Measurements from ENCODE around the gene COMP. TPM values are rescaled to one million over a fixed set of nuclear protein-coding genes. Genes with fewer than 3 reads are reported as not detected.
A peak's percentile ranks its signal among the peaks of the same experiment; 100 is the strongest.

The COMP gene
- total and polyA plus RNA-seq, 5 donors = 1.5 to 13.7 (median 3.6) TPM

DNA sequence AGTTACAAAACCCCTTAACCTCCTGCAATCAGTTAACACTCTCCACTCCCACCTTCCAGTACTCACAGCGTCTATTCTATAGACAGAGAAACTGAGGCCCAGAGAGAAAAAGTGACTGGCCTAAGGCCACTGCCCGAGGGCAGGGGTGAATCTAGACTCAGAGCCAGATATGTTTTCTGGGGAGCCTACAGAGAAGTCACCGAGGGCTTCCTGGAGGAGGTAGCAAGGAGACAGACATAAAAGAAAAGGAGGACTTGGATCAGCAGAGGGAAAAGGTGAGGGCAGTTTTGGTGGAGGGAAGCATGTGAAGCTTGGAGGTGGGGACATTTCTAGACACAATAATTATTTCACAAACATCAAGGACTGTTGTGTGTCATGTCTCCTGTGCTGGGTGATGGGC is 1.6 kb upstream of the COMP start:
- DNase-seq (peak in 1 of 3 donors; percentile 6), ATAC-seq (no peak)
- Histone ChIP-seq H3K4me3 (ENCODE audit: low read length) (no peak overlapping the region), H3K9me3 (ENCODE audit: control insufficient read depth, low read length) (no peaks in the 10 kb centered on the region), H3K4me1 (ENCODE audit: control insufficient read depth, insufficient read depth, low read length) (peaks cover 2% of the 10 kb centered on the region), H3K27ac (ENCODE audit: low read length) (no peak overlapping the region), H3K27me3 (ENCODE audit: control insufficient read depth, insufficient read depth) (no peaks in the 10 kb centered on the region)
- 82% methylated on average over 3 of the region's 3 CpGs for WGBS
- intact Hi-C loops (cut with DNase I) = no loop called here

DNA sequence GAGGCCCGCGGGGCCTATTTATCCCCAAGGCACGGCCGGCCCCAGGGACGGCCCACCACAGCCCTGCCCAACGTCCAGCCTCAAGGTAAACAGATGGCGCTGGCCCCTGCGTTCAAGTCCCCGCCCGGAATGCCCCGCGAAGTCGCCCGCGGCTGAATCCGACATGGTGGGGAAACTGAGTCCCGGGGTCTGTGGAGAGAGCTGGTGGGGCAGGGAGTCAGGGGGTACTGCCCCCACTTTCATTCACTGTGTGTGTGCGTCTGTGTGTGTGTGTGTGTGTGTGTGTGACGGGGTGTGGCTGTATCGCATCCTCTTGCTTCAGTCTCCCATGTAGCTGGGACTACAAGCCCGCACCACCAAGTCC is 192 bp upstream of the COMP start:
- Histone ChIP-seq H3K9me3 (ENCODE audit: control insufficient read depth, low read length) (no peaks in the 10 kb centered on the region), H3K4me1 (ENCODE audit: control insufficient read depth, insufficient read depth, low read length) (peaks cover 2% of the 10 kb centered on the region), H3K27ac (ENCODE audit: low read length) (no peak overlapping the region), H3K4me3 (ENCODE audit: low read length) (no peak overlapping the region), H3K27me3 (ENCODE audit: control insufficient read depth, insufficient read depth) (no peaks in the 10 kb centered on the region)
- no peak for DNase-seq
- intact Hi-C loops (cut with DNase I) = no loop called here
- no peak for ATAC-seq
- 18% methylated on average over 21 of the region's 21 CpGs for WGBS

DNA sequence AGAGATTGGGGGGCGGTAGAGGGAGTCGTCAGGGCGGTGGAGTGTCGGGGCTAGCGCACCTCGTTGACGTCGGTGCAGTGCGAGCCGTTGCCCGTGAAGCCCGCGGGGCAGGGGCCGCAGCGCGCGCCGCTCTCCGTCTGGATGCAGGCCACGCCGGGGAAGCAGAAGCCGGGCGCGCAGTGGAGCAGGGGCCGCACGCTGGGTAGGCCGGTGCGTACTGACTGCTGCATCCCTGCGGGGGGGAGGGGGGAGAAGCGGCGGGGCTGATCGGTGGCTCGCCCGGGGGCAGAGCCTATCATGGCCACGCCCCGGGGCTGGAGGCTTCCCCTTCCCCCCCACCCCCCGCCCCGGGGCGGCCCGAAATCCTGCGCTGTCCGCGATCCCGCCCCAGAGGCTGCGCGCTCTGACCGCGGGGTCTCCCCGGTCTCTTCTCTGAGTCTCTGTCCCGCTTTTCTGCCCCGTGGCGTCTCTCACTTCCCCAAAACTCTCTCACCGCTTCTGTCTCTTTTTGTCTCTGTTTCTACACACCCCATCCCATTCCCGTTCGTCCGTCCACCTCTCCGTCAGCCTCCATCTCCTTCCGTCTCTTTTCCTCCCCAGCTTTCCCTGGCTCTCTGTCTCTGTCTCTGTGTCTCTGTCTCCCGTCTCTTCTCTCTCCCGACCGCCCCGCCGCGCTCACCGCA is 1.1 kb downstream of the COMP start:
- peak; percentile 53 to 76 (median 67) for DNase-seq
- H3K27me3 ChIP-seq (ENCODE audit: control insufficient read depth, insufficient read depth) = no peaks in the 10 kb centered on the region
- 1% methylated on average over 63 of the region's 65 CpGs for WGBS

DNA sequence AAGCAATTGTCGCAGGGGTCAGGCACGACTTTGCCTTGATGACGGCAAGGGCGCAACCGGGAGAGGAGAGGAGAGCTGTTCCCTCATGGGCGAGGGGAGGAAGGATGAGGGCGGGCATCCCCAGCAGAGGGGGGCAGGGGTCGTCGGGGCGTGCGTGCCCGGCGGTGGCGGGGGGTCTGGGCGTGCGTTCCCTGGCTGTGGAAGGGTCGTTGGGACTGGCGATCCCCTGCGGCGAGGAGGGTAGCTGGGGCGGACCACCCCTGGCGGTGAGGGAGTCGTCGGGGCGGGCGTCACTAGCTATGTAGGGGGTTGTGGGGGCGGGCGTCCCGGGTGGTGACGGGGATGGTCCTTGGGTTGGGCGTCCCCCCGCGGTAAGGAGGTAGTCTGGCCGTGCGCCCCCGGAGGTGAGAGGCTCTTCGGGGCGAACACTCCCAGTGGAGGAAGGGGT is 1.7 kb downstream of the COMP start:
- H3K27ac ChIP-seq (ENCODE audit: low read length) = no peak overlapping the region
- DNase-seq (peak in 1 of 3 donors; percentile 55), ATAC-seq (no peak)
- peak overlapping the region; percentile 37 for H3K4me3 ChIP-seq (ENCODE audit: low read length)
- H3K9me3 ChIP-seq (ENCODE audit: control insufficient read depth, low read length) = no peaks in the 10 kb centered on the region
- intact Hi-C loops (cut with DNase I) = no loop called here
- H3K27me3 ChIP-seq (ENCODE audit: control insufficient read depth, insufficient read depth) = no peaks in the 10 kb centered on the region
- 1% methylated on average over 38 of the region's 38 CpGs for WGBS
- H3K4me1 ChIP-seq (ENCODE audit: control insufficient read depth, insufficient read depth, low read length) = peaks cover 4% of the 10 kb centered on the region

More for the DNA sequence above, 1.1 kb downstream of the COMP start:
- H3K27ac ChIP-seq (ENCODE audit: low read length) = no peak overlapping the region
- peaks cover 4% of the 10 kb centered on the region for H3K4me1 ChIP-seq (ENCODE audit: control insufficient read depth, insufficient read depth, low read length)
- no peaks in the 10 kb centered on the region for H3K9me3 ChIP-seq (ENCODE audit: control insufficient read depth, low read length)
- H3K4me3 ChIP-seq (ENCODE audit: low read length) = peak overlapping the region; percentile 37
- intact Hi-C loops (cut with DNase I) = no loop called here
- peak in 1 of 2 donors; percentile 6 for ATAC-seq

DNA sequence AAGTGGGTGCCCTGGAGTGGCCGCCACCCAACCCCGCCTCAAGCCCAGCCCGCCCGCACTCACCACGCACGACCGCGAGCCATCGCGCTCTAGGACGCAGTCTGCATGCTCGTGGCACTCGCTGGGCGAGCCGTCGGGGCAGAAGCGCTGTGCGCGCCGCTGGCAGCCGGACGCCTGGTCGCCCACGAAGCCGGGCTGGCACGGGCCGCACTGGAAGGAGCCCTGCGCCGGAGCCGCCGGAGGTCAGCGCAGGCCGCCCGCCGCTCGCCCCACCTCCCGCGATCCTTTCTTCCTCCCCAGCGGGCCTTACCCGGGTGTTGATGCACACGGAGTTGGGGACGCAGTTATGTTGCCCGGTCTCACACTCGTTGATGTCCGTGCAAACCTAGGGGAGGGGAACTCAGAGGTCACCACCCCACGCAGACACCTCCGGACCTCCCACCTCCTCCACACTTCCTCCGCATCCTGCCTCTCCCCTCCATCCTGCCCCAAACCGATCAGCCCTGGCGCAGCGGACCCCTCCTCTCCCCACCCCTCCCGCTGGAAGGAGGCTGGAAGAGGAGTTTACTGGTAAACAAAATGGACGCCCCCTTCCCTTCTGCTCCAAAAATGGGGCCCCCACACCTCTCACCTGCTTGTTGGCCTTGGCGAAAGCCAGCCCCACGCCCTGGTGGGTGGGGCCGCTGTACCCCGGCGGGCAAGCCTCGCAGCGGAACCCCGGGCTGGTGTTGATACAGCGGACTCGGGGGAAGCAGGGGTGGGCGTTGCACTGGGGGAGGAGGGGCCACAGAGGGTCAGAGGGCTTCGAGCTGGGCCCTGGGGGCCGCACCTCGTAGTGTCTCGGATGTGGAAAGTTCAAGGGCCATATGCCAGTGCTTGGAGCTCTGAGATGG is 2.3 kb downstream of the COMP start:
- peak in 2 of 3 donors; percentile 63 for DNase-seq
- Histone ChIP-seq H3K27me3 (ENCODE audit: control insufficient read depth, insufficient read depth) (no peaks in the 10 kb centered on the region), H3K4me3 (ENCODE audit: low read length) (no peak overlapping the region), H3K27ac (ENCODE audit: low read length) (no peak overlapping the region), H3K9me3 (ENCODE audit: control insufficient read depth, low read length) (no peaks in the 10 kb centered on the region), H3K4me1 (ENCODE audit: control insufficient read depth, insufficient read depth, low read length) (peaks cover 4% of the 10 kb centered on the region)
- WGBS = 3% methylated on average over 68 of the region's 68 CpGs
- intact Hi-C loops (cut with DNase I) = no loop called here
- no peak for ATAC-seq

DNA sequence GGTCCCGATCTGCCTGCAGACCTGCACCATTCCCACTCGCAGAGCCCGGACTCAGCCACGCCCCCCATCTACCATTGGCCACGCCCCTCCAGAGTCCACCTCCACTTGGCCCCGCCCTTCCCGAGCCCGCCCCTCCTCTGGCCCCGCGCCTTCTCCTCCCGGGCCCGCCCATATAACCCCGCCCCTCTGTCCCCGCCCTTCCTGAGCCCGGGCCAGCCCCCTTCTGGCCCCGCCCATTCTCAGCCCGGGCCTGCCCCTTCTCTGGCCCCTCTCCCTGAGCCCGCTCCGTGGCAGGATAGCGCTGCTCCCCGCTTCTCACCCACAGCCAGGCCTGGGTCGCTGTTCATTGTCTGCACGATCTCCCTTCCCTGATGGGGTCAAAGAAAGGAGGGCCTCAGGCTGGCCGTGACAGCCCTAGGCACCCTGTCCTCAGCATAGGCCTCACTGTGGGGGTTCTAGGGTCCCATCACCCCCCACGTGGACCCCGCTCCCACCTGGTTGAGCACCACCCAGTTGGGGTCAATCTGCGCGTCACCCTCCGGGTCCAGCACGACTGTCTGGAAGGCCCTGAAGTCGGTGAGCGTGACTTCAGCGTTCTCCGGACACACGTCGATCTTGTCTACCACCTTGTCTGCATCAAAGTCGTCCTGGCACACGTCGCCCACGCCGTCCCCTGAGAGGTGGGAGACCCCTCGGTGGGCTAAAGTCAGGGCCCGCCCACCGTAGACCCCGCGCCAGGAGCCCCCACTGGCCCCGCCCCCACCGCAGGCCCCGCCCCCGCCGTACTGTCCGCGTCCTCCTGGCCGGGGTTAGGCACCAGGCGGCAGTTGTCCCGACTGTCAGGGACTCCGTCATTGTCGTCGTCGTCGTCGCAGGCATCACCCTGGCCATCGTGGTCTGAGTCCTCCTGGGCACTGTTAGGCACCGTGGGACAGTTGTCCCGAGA is 5.7 kb downstream of the COMP start:
- no peak overlapping the region for H3K27ac ChIP-seq (ENCODE audit: low read length)
- H3K9me3 ChIP-seq (ENCODE audit: control insufficient read depth, low read length) = no peaks in the 10 kb centered on the region
- intact Hi-C loops (cut with DNase I) = no loop called here
- DNase-seq (peak; percentile 89 to 94 (median 94)), ATAC-seq (peak; percentile 77 to 85)
- H3K27me3 ChIP-seq (ENCODE audit: control insufficient read depth, insufficient read depth) = no peaks in the 10 kb centered on the region
- peaks cover 3% of the 10 kb centered on the region for H3K4me1 ChIP-seq (ENCODE audit: control insufficient read depth, insufficient read depth, low read length)
- 10% methylated on average over 65 of the region's 65 CpGs for WGBS
- no peak overlapping the region for H3K4me3 ChIP-seq (ENCODE audit: low read length)

DNA sequence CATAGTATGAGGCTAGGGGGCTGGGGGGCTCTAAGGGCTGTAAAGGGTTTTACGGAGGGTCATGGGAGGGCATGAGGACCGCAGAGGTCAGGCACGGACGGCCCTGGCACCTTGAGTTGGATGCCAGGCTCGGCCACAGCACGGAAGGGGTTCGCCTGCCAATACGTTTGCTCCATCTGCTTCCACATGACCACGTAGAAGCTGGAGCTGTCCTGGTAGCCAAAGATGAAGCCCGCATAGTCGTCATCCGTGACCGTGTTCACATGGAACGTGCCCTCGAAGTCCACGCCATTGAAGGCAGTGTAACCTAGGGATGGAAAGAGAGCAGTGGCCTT is 6.4 kb downstream of the COMP start:
- 75% methylated on average over 16 of the region's 16 CpGs for WGBS

DNA sequence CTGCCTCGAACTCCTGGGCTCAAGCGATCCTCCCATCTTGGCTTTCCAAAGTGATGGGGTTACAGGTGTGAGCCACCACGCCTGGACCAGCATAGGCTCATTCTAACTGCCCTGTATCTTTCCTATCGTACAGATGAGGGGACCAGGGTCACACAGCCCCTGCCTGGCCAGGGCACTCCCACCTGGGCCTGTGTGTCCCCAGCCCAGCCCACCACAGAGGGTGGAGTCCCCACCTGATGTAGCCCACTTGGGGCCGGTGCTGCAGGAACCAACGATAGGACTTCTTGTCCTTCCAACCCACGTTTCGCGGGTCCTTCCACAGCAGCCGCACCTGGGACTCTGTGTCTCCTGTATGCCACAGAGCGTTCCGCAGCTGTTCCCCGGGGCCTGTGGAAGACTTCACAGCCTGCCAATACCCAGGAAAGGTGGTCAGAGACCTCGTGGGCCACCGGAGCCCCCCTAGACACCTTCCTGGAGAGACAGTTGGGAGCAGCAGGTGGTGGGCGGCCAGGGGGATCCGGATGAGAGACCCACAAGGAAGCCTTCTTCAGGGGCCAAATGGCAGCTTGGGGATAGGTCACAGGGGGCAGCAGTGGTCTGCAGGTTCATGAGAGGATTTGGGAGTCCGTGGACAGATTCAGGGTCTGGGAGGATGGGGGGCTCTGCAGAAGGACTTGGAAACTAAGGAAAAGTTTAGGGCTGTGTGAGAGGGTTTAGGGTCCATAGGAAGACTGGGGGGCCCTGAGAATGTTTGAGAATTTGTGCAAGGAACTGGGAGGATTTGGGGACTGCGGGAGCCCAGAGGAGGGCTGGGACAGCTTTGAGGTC is 6.9 kb downstream of the COMP start:
- H3K4me3 ChIP-seq (ENCODE audit: low read length) = no peak overlapping the region
- no peak overlapping the region for H3K27ac ChIP-seq (ENCODE audit: low read length)
- intact Hi-C loops (cut with DNase I) = no loop called here
- peaks cover 3% of the 10 kb centered on the region for H3K4me1 ChIP-seq (ENCODE audit: control insufficient read depth, insufficient read depth, low read length)
- peak in 2 of 3 donors; percentile 34 to 51 for DNase-seq
- no peaks in the 10 kb centered on the region for H3K27me3 ChIP-seq (ENCODE audit: control insufficient read depth, insufficient read depth)
- 87% methylated on average over 19 of the region's 19 CpGs for WGBS
- ATAC-seq = no peak
- no peaks in the 10 kb centered on the region for H3K9me3 ChIP-seq (ENCODE audit: control insufficient read depth, low read length)

More for the DNA sequence above, 6.4 kb downstream of the COMP start:
- Histone ChIP-seq H3K27me3 (ENCODE audit: control insufficient read depth, insufficient read depth) (no peaks in the 10 kb centered on the region), H3K9me3 (ENCODE audit: control insufficient read depth, low read length) (no peaks in the 10 kb centered on the region), H3K27ac (ENCODE audit: low read length) (no peak overlapping the region), H3K4me3 (ENCODE audit: low read length) (no peak overlapping the region), H3K4me1 (ENCODE audit: control insufficient read depth, insufficient read depth, low read length) (peaks cover 3% of the 10 kb centered on the region)
- DNase-seq = peak in 1 of 3 donors; percentile 55
- intact Hi-C loops (cut with DNase I) = no loop called here
- ATAC-seq = peak in 1 of 2 donors; percentile 1

DNA sequence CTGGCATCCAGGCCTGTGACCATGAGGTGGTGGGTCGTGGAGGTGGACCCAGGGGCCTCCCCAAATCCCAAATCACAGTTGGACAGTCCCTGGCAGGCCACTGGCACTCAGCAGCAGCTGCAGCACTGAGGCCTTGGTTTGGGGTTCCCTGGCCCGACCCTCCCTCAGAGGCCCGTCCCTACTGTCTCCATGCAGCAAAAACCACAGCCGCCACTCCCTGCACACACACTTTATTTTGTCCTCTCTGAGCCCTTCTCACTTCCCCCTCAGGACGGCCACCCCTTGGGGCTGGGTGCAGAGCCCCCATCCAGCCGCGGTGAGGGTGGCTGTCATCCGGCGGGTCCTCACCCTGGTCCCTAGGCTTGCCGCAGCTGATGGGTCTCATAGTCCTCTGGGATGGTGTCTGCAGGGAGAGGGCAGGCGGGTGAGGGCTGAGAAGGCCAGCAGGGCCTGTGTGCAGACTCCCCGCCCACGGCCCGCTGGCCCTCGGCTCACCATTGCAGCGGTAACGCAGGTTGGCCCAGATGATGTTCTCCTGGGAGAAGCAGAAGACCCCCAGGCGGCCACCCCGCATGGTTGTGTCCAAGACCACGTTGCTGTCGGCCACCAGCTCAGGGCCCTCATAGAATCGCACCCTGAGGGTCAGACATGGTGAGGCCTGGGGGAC is 8.4 kb downstream of the COMP start:
- intact Hi-C loops (cut with DNase I) = no loop called here
- Histone ChIP-seq H3K4me1 (ENCODE audit: control insufficient read depth, insufficient read depth, low read length) (peaks cover 3% of the 10 kb centered on the region), H3K9me3 (ENCODE audit: control insufficient read depth, low read length) (no peaks in the 10 kb centered on the region), H3K27ac (ENCODE audit: low read length) (no peak overlapping the region), H3K27me3 (ENCODE audit: control insufficient read depth, insufficient read depth) (no peaks in the 10 kb centered on the region), H3K4me3 (ENCODE audit: low read length) (no peak overlapping the region)
- 83% methylated on average over 22 of the region's 22 CpGs for WGBS
- peak; percentile 18 to 52 (median 47) for DNase-seq
- no peak for ATAC-seq

Data from right cardiac atrium (tissue), 5 donors.